ENCODE results near the gene CLDN14.

DNA sequence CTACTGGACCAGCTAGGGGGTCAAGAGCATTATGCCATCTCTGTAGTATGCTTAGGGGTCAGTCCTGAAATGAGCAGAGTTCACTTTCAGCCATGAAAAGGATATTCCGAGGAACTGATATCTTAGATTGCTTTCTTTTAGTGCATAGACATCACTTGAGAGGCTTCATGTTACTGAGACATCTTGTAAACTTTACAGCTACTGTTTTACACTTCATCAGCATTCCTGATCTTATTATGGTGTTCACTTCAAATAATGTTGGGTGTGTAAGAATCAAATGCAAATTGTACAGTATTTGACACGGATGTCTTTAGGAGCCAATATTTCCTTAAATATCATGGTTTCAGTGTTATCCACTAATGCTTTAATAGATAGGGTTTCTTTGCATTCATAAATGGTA, 22.4 kb upstream of the CLDN14 start:
- TF ChIP-seq, protein P1, sequence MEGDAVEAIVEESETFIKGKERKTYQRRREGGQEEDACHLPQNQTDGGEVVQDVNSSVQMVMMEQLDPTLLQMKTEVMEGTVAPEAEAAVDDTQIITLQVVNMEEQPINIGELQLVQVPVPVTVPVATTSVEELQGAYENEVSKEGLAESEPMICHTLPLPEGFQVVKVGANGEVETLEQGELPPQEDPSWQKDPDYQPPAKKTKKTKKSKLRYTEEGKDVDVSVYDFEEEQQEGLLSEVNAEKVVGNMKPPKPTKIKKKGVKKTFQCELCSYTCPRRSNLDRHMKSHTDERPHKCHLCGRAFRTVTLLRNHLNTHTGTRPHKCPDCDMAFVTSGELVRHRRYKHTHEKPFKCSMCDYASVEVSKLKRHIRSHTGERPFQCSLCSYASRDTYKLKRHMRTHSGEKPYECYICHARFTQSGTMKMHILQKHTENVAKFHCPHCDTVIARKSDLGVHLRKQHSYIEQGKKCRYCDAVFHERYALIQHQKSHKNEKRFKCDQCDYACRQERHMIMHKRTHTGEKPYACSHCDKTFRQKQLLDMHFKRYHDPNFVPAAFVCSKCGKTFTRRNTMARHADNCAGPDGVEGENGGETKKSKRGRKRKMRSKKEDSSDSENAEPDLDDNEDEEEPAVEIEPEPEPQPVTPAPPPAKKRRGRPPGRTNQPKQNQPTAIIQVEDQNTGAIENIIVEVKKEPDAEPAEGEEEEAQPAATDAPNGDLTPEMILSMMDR (IDR thresholded peaks at IDR 0.05): no peak
- TF ChIP-seq EP300 (IDR thresholded peaks at IDR 0.05) (no peak), POLR2AphosphoS5 (IDR thresholded peaks at IDR 0.05) (no peak), POLR2A (IDR thresholded peaks at IDR 0.05; ENCODE audit: low read depth) (no peak)

All from esophagus muscularis mucosa (tissue), 4 donors.